Right renal pelvis (tissue), 4 donors: ENCODE measurements around the gene MET. TPM values are rescaled to one million over a fixed set of nuclear protein-coding genes. Genes with fewer than 3 reads are reported as not detected.

Experiments
- DNase-seq, 4 donors: peaks; one replicate each; pipeline ENCODE4 v3.0.0-alpha.2; 2013; ENCODE audit warnings: low read depth in 4 of 4, low spot score in 3 of 4, missing footprints in 1 of 4
- polyA plus RNA-seq, 4 donors: library from polyadenylated mRNA; unstranded; fragments of 120-200 nt; gene quantifications; one replicate each; pipeline ENCODE4 v1.2.1, GENCODE V29; 2013; ENCODE audit not compliant: insufficient read length in 4 of 4

MET gene
- polyA plus RNA-seq, 4 donors: 40.9 to 49.2 (median 46.4) TPM

DNA sequence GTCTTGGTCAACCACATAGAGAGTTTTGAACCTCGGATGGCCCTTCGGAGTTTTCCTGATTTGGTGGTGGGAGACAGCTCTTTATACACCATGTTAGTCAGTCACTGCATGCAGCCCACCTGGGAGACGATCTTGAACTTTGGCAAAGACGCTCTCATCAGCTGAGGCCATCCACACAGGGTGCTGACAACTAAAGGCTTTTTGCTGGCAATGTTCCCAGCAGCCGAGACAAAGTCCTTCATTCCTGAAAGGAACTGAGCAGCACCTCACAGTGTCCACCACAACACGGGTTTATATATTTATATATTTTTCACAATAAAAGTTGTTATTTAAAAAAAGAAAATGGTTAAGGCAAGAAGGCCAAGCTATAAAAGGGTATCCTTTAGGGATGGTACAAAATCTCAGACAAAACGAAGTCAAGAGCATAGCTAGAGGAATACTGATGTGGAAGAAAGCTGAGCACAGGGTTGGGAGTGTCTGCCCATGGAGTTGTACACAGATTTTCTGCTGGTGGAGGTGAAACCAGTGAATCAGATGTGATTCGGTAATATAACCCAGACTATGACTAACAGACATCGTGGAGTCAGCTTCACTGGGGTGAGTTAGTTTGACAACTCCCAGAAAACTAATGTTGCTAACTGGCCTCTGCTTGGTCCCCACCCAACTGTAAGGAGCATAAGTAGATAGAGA lies 163.0 kb downstream of the MET start:
- no peak for DNase-seq

DNA sequence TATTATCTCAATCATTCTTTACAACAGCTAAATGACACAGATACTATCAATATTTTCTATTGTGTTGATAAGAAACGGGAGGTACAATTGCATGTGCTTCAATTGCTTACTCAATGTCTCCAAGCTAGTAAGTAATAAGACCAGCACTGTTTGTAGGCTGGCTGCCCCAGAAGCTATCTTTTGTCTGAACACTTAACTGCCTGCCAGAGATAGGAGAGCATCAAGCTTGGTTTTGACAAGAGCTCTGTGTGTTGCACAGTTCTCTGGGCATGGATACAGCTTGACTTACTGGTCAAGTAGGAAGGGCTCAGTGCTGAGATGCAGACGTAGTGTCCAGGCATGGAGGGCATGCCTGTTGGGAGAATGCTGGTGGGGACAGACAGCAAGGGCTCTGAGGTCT lies 164.1 kb downstream of the MET start:
- DNase-seq: no peak

DNA sequence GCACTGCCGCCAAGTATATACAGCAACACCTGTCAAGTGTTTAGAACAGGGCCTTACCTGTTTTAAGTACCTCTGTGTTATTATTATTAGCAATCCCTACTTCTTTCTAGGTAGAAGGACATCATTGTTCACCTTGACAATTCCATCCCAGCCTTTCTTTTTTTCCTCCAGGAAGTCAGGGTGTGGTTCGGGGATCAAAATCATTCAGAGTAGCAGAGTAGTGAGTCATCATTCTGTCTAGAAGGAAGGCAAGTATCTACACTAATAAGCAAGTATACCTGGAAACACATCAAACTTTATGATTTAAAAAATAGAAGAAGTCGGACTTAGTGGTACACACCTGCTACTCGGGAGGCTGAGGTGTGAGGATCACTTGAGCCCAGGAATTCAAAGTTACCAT lies 164.9 kb downstream of the MET start:
- no peak for DNase-seq

DNA sequence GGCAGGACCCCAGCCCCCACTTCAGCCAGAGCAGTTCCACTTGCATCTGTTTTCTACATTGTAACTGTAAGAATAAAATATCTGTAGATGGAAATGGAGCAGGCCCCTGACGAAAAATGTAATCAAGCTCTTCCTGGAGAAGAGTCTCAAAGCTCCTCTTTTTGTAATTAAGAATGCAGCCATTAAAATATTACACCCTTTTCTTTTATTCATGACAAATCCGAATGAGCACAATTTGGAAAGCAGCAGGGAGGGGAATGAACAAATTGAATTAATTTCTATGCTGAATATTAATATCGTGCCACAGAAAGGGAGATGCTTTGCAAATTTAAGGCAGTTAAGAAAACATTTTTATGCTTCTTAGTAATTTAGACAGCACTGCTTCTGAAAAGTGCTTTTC lies 165.6 kb downstream of the MET start:
- no peak for DNase-seq

DNA sequence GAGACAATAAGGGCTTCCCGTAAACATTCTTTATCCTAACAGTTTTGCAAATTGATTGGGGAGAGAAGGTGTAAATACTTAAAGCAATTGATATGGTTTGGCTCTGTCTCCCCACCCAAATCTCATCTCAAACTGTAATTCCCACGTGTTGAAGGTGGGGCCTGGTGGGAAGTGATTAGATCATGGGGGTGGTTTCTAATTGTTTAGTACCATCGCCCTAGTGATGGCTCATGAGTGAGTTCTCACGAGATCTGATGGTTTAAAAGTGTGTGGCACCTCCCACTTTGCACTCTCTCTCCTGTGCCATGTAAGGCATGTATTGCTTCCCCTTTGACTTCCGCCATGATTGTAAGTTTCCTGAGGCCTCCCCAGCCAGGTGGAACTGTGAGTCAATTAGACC lies 168.3 kb downstream of the MET start:
- no peak for DNase-seq

DNA sequence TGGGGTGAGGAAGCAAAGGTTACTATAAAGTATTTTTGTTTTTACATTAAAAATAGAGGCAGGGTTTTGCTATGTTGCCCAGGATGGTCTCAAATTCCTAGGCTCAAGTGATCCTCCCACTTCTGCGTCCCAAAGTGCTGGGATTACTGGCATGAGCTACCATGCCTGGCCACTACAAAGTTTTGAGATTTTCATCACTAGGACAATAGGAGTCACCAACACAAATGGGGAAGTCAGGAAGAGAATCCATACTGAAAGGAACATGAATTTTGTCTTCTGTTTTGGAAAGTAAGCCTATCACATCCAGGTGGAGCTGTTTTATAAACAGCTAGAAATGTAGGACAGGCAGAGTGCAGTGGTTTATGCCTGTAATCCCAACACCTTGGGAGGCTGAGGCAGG lies 170.4 kb downstream of the MET start:
- no peak for DNase-seq

DNA sequence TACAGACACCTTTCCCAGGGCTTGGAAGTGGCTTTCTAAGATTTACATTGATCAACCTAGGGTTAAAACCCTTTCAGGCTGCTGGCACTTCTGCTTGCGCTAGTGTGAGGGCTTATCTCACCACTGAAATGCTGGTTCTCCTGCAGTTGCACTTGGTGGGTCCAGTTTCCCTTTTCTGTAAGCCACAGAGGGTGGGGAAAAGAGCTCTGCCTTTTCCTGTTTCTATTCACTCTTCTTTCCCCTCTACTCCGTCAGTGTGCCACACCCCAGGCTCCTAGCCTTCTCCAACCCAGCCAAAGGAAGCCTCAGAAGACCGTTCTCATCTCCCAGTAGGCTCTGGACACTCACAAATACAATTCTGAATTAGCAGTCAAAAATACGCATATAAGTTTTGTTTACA lies 171.4 kb downstream of the MET start:
- no peak for DNase-seq

Other genes with a start within 250 kb of the MET start
- 10 to 100 TPM; 27.4 to 41.8 (median 31.6) TPM for gene CAV2, start 172.5 kb upstream of the MET start, polyA plus RNA-seq
- 10 to 100 TPM; 26.3 to 38.4 (median 34.0) TPM for gene CAV1, start 147.2 kb upstream of the MET start, polyA plus RNA-seq
- 100 to 1,000 TPM; 182 to 227 (median 226) TPM for gene CAPZA2, start 190.4 kb downstream of the MET start, polyA plus RNA-seq